ENCODE results near the gene LRRC2.
"Not testable (repeated sequence)": the region's sequence is repeated elsewhere in the genome, so short reads cannot be mapped to it uniquely, and the experiment has no call there.

Gene LRRC2

GRCh38 chr3:46497556-46498265 is 68.4 kb downstream of the LRRC2 start, which contains the start of gene RTP3:
Gene RTP3, plus strand, starts transcription at chr3:46497976. Its CDS starts 87 bp downstream, at chr3:46498063.
- no peak for DNase-seq (ENCODE audit: low read depth in 2 of 2)

GRCh38 chr3:46496746-46497555 is 69.2 kb downstream of the LRRC2 start:
- no peak for DNase-seq (ENCODE audit: low read depth in 2 of 2)

GRCh38 chr3:46495901-46496456 is 70.1 kb downstream of the LRRC2 start:
- DNase-seq (ENCODE audit: low read depth in 2 of 2), result no peak

DNA sequence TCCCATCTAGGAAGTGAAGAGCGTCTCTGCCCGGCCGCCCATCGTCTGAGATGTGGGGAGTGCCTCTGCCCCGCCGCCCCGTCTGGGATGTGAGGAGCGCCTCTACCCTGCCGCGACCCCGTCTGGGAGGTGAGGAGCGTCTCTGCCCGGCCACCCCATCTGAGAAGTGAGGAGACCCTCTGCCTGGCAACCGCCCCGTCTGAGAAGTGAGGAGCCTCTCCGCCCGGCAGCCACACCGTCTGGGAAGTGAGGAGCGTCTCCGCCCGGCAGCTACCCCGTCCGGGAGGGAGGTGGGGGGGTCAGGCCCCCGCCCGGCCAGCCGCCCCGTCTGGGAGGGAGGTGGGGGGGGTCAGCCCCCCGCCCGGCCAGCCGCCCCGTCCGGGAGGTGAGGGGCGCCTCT is 71.6 kb downstream of the LRRC2 start:
- DNase-seq (ENCODE audit: low read depth in 2 of 2), result not testable (repeated sequence)

DNA sequence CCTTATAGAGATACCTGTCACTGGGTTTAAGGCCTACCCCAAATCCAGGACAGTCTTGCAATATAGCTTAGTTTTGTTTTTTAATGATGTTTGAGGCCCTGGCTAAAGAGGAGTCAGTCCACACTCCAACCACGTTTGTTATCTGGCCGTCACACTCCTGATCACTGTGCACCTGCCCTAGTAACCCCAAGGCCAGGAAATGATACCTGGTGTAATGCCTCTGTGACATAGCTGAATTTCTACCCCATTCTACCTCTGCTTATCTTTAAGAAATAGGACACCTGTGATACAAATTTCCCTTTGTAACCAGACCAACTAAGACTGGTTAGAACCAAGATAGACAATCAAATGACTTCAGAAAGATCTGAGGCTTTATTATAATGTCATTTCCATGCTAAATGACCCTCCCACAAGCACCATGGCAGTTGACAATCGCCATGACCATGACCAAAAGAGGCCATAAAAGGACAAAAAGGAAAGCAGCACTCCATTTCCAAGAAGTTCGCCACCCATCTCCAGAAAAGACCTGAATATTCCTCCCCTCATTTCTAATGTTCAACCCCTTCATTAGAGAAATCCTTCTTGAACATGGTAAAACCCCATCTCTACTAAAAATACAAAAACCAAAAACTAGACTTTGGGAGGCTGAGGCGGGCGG is 73.1 kb downstream of the LRRC2 start:
- DNase-seq (ENCODE audit: low read depth in 2 of 2), result no peak

- DNase-seq (ENCODE audit: low read depth in 2 of 2), result no peak
Measured at GRCh38 chr3:46491089-46492070, 74.7 kb downstream of the LRRC2 start.

GRCh38 chr3:46490338-46491084 is 75.6 kb downstream of the LRRC2 start:
- DNase-seq (ENCODE audit: low read depth in 2 of 2), result no peak

- DNase-seq (ENCODE audit: low read depth in 2 of 2), result no peak
Measured at GRCh38 chr3:46489875-46490274, 76.2 kb downstream of the LRRC2 start.

- DNase-seq (ENCODE audit: low read depth in 2 of 2), result no peak
Measured at GRCh38 chr3:46489381-46489780, 76.7 kb downstream of the LRRC2 start.

DNA sequence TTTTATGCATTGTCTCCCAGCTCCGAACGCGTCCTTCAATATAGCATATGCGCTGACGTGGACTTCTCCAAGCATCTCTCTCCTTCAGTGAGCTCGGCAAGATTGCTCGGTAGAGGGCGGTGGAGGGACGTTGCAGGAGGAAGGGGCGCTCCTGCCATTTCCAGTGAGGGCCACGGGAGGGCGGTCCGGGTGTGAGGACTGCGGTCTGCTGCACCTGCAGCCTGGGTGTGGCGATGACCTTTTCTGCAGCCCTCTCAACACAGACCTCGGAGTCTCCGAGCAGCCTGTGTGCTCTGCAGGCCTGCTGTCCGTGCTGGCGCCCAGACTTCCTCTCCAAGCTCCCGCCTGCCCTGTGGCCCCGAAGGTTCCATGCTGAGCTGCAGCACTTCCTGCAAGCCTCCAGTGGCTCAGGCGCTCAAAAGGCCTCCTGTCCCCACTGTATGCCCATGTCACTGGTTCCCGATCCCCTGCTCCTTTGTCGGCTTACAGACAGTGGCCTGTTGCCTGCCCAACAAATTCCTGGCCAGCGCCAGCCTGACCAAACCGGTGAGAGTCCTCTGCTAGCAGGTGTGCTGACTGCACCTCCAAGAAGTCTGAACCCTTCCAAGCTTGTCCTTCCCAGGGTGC is 77.3 kb downstream of the LRRC2 start:
- peak; percentile 81 to 84 for DNase-seq (ENCODE audit: low read depth in 2 of 2)

GRCh38 chr3:46485779-46486175 is 80.3 kb downstream of the LRRC2 start:
- no peak for DNase-seq (ENCODE audit: low read depth in 2 of 2)

GRCh38 chr3:46484911-46485778 is 81.0 kb downstream of the LRRC2 start:
- no peak for DNase-seq (ENCODE audit: low read depth in 2 of 2)

DNA sequence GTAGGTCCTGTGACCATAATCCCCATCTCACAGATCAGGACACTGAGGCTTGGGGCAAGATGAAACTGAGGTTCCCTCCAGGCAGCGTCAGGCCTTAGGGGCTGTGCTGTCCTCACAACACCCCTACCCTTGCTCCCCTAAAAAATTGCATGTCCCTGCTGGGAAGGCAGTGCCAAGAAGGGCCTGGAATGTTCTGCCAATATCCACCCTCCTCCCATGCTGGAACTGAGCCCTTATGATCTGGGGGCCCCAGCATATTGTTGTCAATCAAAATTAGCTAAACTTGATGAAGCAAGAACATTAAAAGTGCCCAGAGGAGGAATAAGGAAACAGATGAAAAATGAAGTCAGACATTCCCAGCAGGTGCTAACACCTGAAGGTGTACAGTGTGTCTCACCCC is 81.7 kb downstream of the LRRC2 start:
- DNase-seq (ENCODE audit: low read depth in 2 of 2), result no peak

GRCh38 chr3:46483825-46484224 is 82.3 kb downstream of the LRRC2 start:
- no peak for DNase-seq (ENCODE audit: low read depth in 2 of 2)

DNA sequence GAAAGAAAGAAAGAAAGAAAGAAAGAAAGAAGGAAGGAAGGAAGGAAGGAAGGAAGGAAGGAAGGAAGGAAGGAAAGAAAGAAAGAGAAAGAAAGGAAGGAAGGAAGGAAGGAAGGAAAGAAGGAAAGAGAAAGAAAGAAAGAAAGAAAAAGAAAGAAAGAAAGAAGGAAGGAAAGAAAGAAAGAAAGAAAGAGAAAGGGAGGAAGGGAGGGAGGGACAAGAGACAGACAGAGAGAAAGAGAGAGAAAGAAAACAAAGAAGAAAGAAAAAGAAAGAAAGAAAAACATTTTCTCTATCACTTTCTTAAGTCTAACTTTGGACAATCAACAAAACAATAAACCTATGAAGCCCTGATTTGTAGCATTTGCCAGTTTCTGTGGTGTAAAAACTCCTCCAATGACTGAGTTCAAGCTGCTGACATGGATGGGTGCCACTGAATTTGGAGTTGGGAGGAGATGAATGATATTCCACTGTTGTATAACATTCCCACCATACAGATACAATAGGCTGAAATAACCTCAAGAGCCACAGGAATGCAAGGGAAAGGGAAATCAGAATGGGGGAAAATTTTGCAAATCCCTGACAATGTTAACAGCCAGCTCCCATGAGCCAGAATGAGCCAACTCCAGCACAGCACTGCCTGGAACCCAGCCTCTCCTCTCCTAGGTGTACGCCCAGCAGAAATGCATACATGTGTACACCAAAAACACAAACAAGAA is 83.3 kb downstream of the LRRC2 start:
- no peak for DNase-seq (ENCODE audit: low read depth in 2 of 2)

DNA sequence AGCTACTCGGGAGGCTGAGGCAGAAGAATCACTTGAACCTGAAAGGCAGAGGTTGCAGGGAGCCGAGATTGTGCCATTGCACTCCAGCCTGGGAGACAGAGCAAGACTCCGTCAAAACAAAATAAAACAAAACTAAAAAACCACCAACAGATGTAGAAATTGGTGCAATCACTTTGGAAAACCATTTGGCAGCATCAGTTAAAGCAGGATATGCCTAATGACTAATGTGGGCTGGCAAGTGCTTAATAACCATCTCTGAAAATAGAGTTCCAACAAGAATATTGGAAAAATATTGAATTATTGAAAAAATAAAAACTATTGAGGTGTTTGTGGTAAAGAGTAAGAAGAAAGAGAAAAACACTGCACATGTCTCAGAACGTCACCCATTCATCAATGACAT is 84.5 kb downstream of the LRRC2 start:
- no peak for DNase-seq (ENCODE audit: low read depth in 2 of 2)

- DNase-seq (ENCODE audit: low read depth in 2 of 2), result no peak
Measured at GRCh38 chr3:46480491-46481195, 85.5 kb downstream of the LRRC2 start.

- DNase-seq (ENCODE audit: low read depth in 2 of 2), result no peak
Measured at GRCh38 chr3:46479696-46480095, 86.4 kb downstream of the LRRC2 start.

All from stimulated activated CD8-positive, alpha-beta memory T cell treated with anti-CD3 and anti-CD28 coated beads, Interleukin-15, amount 100 ng/mL, for 48 hours (primary cell).